ENCODE results near the gene CACNA2D4. TPM values are rescaled to one million over a fixed set of nuclear protein-coding genes. Genes with fewer than 3 reads are reported as not detected.
"Not testable (repeated sequence)": the region's sequence is repeated elsewhere in the genome, so short reads cannot be mapped to it uniquely, and the experiment has no call there.

CACNA2D4 gene
- total and polyA plus RNA-seq, 8 donors: 1.5 to 6.5 (median 1.9) TPM

GRCh38 chr12:1820191-1820895 lies 98.1 kb downstream of the CACNA2D4 start, which contains the start of gene LRTM2:
Gene LRTM2, plus strand, starts transcription at chr12:1820565. Its CDS starts 7,584 bp downstream, at chr12:1828149.
- Histone ChIP-seq H3K27me3 (peaks cover 33 to 70% of the 10 kb centered on the region in 2 donors), H3K4me3 (no peak within 1 kb of the TSS), H3K27ac (no peak within 1 kb of the TSS), H3K4me1 (no peaks in the 10 kb centered on the region), H3K9me3 (no peaks in the 10 kb centered on the region), H3K36me3 (no peaks in the 10 kb centered on the region)
- intact Hi-C loops (cut with DNase I): no loop called here
- DNase-seq (peak in 1 of 4 donors; percentile 34), ATAC-seq (no peak)
- TF ChIP-seq CTCF (IDR thresholded peaks at IDR 0.05): no peak

- peaks cover 33 to 78% of the 10 kb centered on the region in 2 donors for H3K27me3 ChIP-seq
- H3K36me3 ChIP-seq: no peaks in the 10 kb centered on the region
- no peak for TF ChIP-seq CTCF (IDR thresholded peaks at IDR 0.05)
- DNase-seq (no peak), ATAC-seq (no peak)
- intact Hi-C loops (cut with DNase I): no loop called here
- H3K4me3 ChIP-seq: no peak overlapping the region
- H3K4me1 ChIP-seq: peaks cover 0 to under 1% of the 10 kb centered on the region in 2 donors
- H3K9me3 ChIP-seq: no peaks in the 10 kb centered on the region
- no peak overlapping the region for H3K27ac ChIP-seq
Measured at GRCh38 chr12:1819571-1819970, 98.9 kb downstream of the CACNA2D4 start.

- Histone ChIP-seq H3K27ac (no peak overlapping the region), H3K4me3 (no peak overlapping the region), H3K27me3 (peaks cover 33 to 76% of the 10 kb centered on the region in 2 donors), H3K4me1 (peaks cover 0 to 6% of the 10 kb centered on the region in 2 donors), H3K36me3 (no peaks in the 10 kb centered on the region), H3K9me3 (no peaks in the 10 kb centered on the region)
- intact Hi-C loops (cut with DNase I): no loop called here
- no peak for TF ChIP-seq CTCF (IDR thresholded peaks at IDR 0.05)
- DNase-seq (no peak), ATAC-seq (no peak)
Measured at GRCh38 chr12:1819050-1819449, 99.4 kb downstream of the CACNA2D4 start.

GRCh38 chr12:1817928-1818327 lies 100.5 kb downstream of the CACNA2D4 start:
- peaks cover 32 to 65% of the 10 kb centered on the region in 2 donors for H3K27me3 ChIP-seq
- not testable (repeated sequence) for ATAC-seq

GRCh38 chr12:1816730-1817348 lies 101.6 kb downstream of the CACNA2D4 start:
- DNase-seq (no peak), ATAC-seq (no peak)
- H3K4me1 ChIP-seq: peaks cover 0 to 26% of the 10 kb centered on the region in 2 donors
- intact Hi-C loops (cut with DNase I): no loop called here
- no peaks in the 10 kb centered on the region for H3K9me3 ChIP-seq
- no peak overlapping the region for H3K27ac ChIP-seq
- no peak for TF ChIP-seq CTCF (IDR thresholded peaks at IDR 0.05)
- no peak overlapping the region for H3K4me3 ChIP-seq
- H3K27me3 ChIP-seq: peaks cover 21 to 54% of the 10 kb centered on the region in 2 donors
- no peaks in the 10 kb centered on the region for H3K36me3 ChIP-seq

More at GRCh38 chr12:1817928-1818327, 100.5 kb downstream of the CACNA2D4 start:
- DNase-seq; H3K9me3 ChIP-seq; intact Hi-C loops (cut with DNase I); H3K36me3 ChIP-seq; H3K27ac ChIP-seq; H3K4me3 ChIP-seq: not testable (repeated sequence)
- peaks cover 0 to 17% of the 10 kb centered on the region in 2 donors for H3K4me1 ChIP-seq
